ENCODE measurements around the gene CGNL1.

DNA sequence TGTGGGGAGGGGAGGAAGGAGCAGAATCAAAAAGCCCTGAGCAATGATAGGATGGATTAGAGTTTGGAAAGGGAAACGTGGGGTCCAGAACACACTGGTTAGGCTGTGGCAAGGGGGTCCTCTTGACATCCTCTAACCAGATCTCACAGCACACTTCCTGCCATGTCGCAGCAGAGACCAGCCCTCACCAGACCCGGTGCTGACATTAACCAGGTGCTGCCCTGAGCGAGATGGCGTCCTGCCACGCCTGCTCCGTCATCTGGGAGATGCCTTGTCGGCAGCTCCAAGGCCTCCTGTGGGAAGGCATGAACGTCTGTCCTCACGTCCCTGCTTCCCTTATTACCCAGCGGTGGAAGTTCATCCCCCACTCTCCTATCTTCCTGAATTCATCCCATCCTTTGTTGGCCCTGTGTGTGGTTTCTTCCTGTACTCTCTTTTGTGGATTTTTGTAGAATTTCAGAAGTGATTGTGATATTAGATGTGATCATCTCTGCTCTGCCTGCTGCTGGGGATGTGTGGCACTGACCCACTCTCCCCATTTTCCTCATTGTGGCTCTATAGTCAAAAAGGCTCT, 186.0 kb downstream of the CGNL1 start:
- no peak for TF ChIP-seq EP300 (IDR thresholded peaks at IDR 0.05)
- TF ChIP-seq, protein P1, sequence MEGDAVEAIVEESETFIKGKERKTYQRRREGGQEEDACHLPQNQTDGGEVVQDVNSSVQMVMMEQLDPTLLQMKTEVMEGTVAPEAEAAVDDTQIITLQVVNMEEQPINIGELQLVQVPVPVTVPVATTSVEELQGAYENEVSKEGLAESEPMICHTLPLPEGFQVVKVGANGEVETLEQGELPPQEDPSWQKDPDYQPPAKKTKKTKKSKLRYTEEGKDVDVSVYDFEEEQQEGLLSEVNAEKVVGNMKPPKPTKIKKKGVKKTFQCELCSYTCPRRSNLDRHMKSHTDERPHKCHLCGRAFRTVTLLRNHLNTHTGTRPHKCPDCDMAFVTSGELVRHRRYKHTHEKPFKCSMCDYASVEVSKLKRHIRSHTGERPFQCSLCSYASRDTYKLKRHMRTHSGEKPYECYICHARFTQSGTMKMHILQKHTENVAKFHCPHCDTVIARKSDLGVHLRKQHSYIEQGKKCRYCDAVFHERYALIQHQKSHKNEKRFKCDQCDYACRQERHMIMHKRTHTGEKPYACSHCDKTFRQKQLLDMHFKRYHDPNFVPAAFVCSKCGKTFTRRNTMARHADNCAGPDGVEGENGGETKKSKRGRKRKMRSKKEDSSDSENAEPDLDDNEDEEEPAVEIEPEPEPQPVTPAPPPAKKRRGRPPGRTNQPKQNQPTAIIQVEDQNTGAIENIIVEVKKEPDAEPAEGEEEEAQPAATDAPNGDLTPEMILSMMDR (IDR thresholded peaks at IDR 0.05): no peak
- no peak for TF ChIP-seq POLR2A (IDR thresholded peaks at IDR 0.05; ENCODE audit: low read depth)
- TF ChIP-seq POLR2AphosphoS5 (IDR thresholded peaks at IDR 0.05): no peak

Data from esophagus muscularis mucosa (tissue), 4 donors.